Stomach (tissue), 9 donors: ENCODE results near the gene VGLL3. TPM values are rescaled to one million over a fixed set of nuclear protein-coding genes. Genes with fewer than 3 reads are reported as not detected.
A peak's percentile ranks its signal among the peaks of the same experiment; 100 is the strongest.

Experiments used
- DNase-seq, 2 donors: peaks; one replicate each; pipeline versions ENCODE4 v3.0.0 to v3.0.0-alpha.2; 2013 to 2019
- H3K27ac ChIP-seq, 5 donors: fragments of 200-600 bp in 4 of 5; sonication (generic) in 4 of 5; one replicate each; pipeline ENCODE4 v1.5.1; 2013 to 2019; ENCODE audit warnings: mild to moderate bottlenecking in 1 of 5, moderate library complexity in 1 of 5
- H3K27me3 ChIP-seq, 3 donors: fragments of 200-600 bp; sonication (generic); one replicate each; pipeline ENCODE4 v1.5.1; 2017 to 2019; ENCODE audit warnings: mixed run types in 1 of 3
- H3K36me3 ChIP-seq, 4 donors: fragments of 200-600 bp; sonication (generic); 1 replicate in 3 of 4; 2 replicates in 1 of 4; pipeline ENCODE4 v1.5.1; 2016 to 2019
- H3K4me1 ChIP-seq, 4 donors: fragments of 200-600 bp; sonication (generic); one replicate each; pipeline ENCODE4 v1.5.1; 2016 to 2019
- H3K4me3 ChIP-seq, 4 donors: fragments of 200-600 bp; sonication (generic) in 3 of 4; one replicate each; pipeline ENCODE4 v1.5.1; 2016 to 2019; ENCODE audit warnings: mild to moderate bottlenecking in 1 of 4
- H3K9me3 ChIP-seq, 4 donors: fragments of 200-600 bp; sonication (generic); one replicate each; pipeline ENCODE4 v1.5.1; 2016 to 2019
- CTCF ChIP-seq, 7 experiments: fragments of 450-650 bp in 4 of 7; fragments of 200-600 bp in 3 of 7; sonication (generic) in 3 of 7; IDR thresholded peaks; one replicate each; pipeline ENCODE4 v1.5.1; 2016 to 2019; ENCODE audit warnings: antibody characterized with exemption in 7 of 7, control low read depth in 2 of 7, mild to moderate bottlenecking in 1 of 7
- EP300 ChIP-seq: sonication (generic); formaldehyde crosslinking; IDR thresholded peaks from one replicate; pipeline ENCODE4 v1.6.1; 2017; ENCODE audit warnings: antibody characterized with exemption
- POLR2A ChIP-seq, 4 donors: fragments of 450-650 bp; IDR thresholded peaks; one replicate each; pipeline ENCODE4 v1.6.1; 2016; ENCODE audit warnings: antibody characterized with exemption in 4 of 4, control low read depth in 2 of 4, mild to moderate bottlenecking in 1 of 4, moderate library complexity in 1 of 4
- POLR2AphosphoS5 ChIP-seq, 3 donors: sonication (generic); formaldehyde crosslinking; IDR thresholded peaks; one replicate each; pipeline ENCODE4 v1.6.1; 2016; ENCODE audit warnings: antibody characterized with exemption in 3 of 3
- WGBS, 5 donors: extraction: QIAGEN DNeasy Blood & Tissue Kit in 3 of 5; methylation state at CpG; one replicate each; pipeline versions ENCODE4 v1.1.5 to v1.1.7; 2013 to 2018; 5-methylcytosine and 5-hydroxymethylcytosine counted together
- intact Hi-C: fragments of 100-400 bp; cut with DNase I; formaldehyde crosslinking; loops from one replicate; pipeline ENCODE4 v1.15.1; 2023; ENCODE audit warnings: low total_unique reads
- polyA plus RNA-seq, 3 donors: library from polyadenylated mRNA; stranded (reverse); fragments of 200-250 nt; gene quantifications; one replicate each; pipeline ENCODE4 v1.2.3, GENCODE V29; 2013
- total RNA-seq, 5 donors: library from RNA; depleted of rRNA; stranded (reverse); fragments of >200 nt; gene quantifications; one replicate each; pipeline versions ENCODE4 v1.1.0 to v1.2.3, GENCODE V29; 2014 to 2016
- donor health status: healthy with polysubstance abuse.
- donor health status: Bipolar disorder and iron deficiency.
- donor health status: healthy.

The VGLL3 gene
- total and polyA plus RNA-seq, 8 donors = 0.60 to 23.7 (median 6.1) TPM

GRCh38 chr3:86991840-86992435 lies 989 bp upstream of the VGLL3 start:
- TF ChIP-seq EP300 (no peak), CTCF (IDR thresholded peaks at IDR 0.05) (no peak), POLR2AphosphoS5 (IDR thresholded peaks at IDR 0.05) (no peak), POLR2A (IDR thresholded peaks at IDR 0.05) (no peak)
- intact Hi-C loops = no loop called here
- H3K36me3 ChIP-seq = no peaks in the 10 kb centered on the region
- WGBS, 5 donors = 47 to 63% (median 49%) methylated on average over 8 of the region's 8 CpGs
- H3K4me3 ChIP-seq = peak overlapping the region; percentile 61 to 73 (median 68)
- no peaks in the 10 kb centered on the region for H3K9me3 ChIP-seq
- peaks cover 0 to 24% (median 17%) of the 10 kb centered on the region in 4 donors for H3K4me1 ChIP-seq
- peak overlapping the region in 4 of 5 donors; percentile 74 to 91 (median 79) for H3K27ac ChIP-seq
- peak in 1 of 2 donors; percentile 26 for DNase-seq
- peaks cover 0 to 21% (median 15%) of the 10 kb centered on the region in 3 donors for H3K27me3 ChIP-seq

GRCh38 chr3:86991482-86991815 lies 500 bp upstream of the VGLL3 start:
- WGBS, 5 donors = 3 to 6% (median 4%) methylated on average over 7 of the region's 7 CpGs

GRCh38 chr3:86990012-86990733 lies 776 bp downstream of the VGLL3 start:
- intact Hi-C loops = no loop called here
- no peaks in the 10 kb centered on the region for H3K36me3 ChIP-seq
- peak overlapping the region; percentile 61 to 73 (median 68) for H3K4me3 ChIP-seq
- H3K27me3 ChIP-seq = peaks cover 0 to 21% (median 15%) of the 10 kb centered on the region in 3 donors
- H3K27ac ChIP-seq = peak overlapping the region; percentile 41 to 91 (median 78)
- 4 to 12% (median 5%) methylated on average over 5 to 29 of the region's 29 CpGs for WGBS, 5 donors
- peaks cover 0 to 24% (median 18%) of the 10 kb centered on the region in 4 donors for H3K4me1 ChIP-seq
- H3K9me3 ChIP-seq = no peaks in the 10 kb centered on the region
- TF ChIP-seq POLR2A (IDR thresholded peaks at IDR 0.05) (no peak), EP300 (no peak), POLR2AphosphoS5 (IDR thresholded peaks at IDR 0.05) (no peak), CTCF (IDR thresholded peaks at IDR 0.05) (no peak)
- peak; percentile 40 to 76 for DNase-seq

More at GRCh38 chr3:86991482-86991815, 500 bp upstream of the VGLL3 start:
- Histone ChIP-seq H3K27me3 (peaks cover 0 to 21% (median 15%) of the 10 kb centered on the region in 3 donors), H3K27ac (peak overlapping the region; percentile 41 to 91 (median 78)), H3K4me3 (peak overlapping the region; percentile 61 to 73 (median 68)), H3K36me3 (no peaks in the 10 kb centered on the region), H3K9me3 (no peaks in the 10 kb centered on the region), H3K4me1 (peaks cover 0 to 24% (median 18%) of the 10 kb centered on the region in 4 donors)
- no peak for DNase-seq
- TF ChIP-seq CTCF (IDR thresholded peaks at IDR 0.05) (no peak), EP300 (no peak), POLR2AphosphoS5 (IDR thresholded peaks at IDR 0.05) (no peak), POLR2A (IDR thresholded peaks at IDR 0.05) (no peak)
- intact Hi-C loops = no loop called here

GRCh38 chr3:86989611-86990010 lies 1.3 kb downstream of the VGLL3 start:
- Histone ChIP-seq H3K4me3 (peak overlapping the region; percentile 61 to 73 (median 68)), H3K9me3 (no peaks in the 10 kb centered on the region), H3K36me3 (no peaks in the 10 kb centered on the region), H3K4me1 (peaks cover 0 to 24% (median 18%) of the 10 kb centered on the region in 4 donors), H3K27me3 (peaks cover 0 to 21% (median 15%) of the 10 kb centered on the region in 3 donors), H3K27ac (peak overlapping the region in 4 of 5 donors; percentile 74 to 91 (median 79))
- TF ChIP-seq POLR2A (IDR thresholded peaks at IDR 0.05) (no peak), CTCF (IDR thresholded peaks at IDR 0.05) (no peak)
- peak in 1 of 2 donors; percentile 38 for DNase-seq
- WGBS, 5 donors = 31 to 48% (median 34%) methylated on average over 7 of the region's 7 CpGs
- intact Hi-C loops = no loop called here
